Activated naive CD4-positive, alpha-beta T cell treated with anti-CD3 and anti-CD28 coated beads, Interleukin-2, amount 50 U/mL, for 24 hours (primary cell): Measurements from ENCODE around the gene RGS14.

Experiments
- H3K27ac Mint-ChIP-seq: one replicate; pipeline ENCODE4 v1.8.0; 2021; ENCODE audit warnings: mild to moderate bottlenecking, mixed read lengths
- H3K27me3 Mint-ChIP-seq: one replicate; pipeline ENCODE4 v1.8.0; 2021; ENCODE audit warnings: mixed read lengths
- H3K36me3 Mint-ChIP-seq: one replicate; pipeline ENCODE4 v1.8.0; 2021; ENCODE audit warnings: mixed read lengths
- H3K4me1 Mint-ChIP-seq: one replicate; pipeline ENCODE4 v1.8.0; 2021; ENCODE audit warnings: mixed read lengths
- H3K4me3 Mint-ChIP-seq: one replicate; pipeline ENCODE4 v1.8.0; 2021; ENCODE audit warnings: mild to moderate bottlenecking, mixed read lengths
- H3K9me3 Mint-ChIP-seq: one replicate; pipeline ENCODE4 v1.8.0; 2021; ENCODE audit warnings: mixed read lengths

The RGS14 gene

DNA sequence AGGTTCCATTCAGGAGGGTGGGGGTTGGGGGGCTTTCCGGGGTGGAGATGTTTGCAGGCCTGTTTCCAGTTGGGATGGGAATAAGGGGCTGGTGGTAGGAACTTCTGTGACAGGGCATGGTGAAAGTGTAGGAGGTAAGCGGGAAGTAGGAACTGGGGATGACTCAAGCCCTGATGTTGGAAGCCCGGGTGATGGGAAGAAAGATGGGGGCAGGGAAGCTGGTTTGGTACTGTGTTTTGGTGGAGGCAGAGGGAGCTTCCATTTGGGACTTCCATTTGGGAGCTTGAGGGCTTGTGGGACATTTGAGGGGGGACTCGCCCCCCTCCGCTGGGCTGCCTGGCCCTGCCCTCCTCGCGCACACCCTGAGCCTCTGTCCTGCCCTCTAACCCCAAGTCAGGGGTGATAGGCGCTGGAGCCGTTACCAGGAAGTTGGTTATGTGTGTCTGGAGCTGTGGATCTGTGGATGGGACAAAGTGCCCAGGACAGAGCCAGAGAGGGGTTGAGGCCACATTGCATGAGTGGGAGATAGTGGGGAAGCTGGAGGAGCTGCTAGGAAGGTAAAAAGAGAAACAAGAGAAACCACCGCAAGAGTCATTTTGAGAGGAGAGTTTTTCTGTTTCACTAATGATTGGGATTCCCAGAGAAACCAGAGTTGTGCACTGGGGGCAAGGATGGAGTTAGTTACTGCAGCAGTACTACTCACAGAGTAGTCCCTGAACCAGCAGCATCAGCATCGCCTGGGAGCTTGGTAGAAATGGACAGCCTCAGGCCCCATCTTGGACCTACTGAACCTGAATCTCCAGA is 6.6 kb downstream of the RGS14 start:
- peak overlapping the region; percentile 81 for H3K27ac Mint-ChIP-seq
- no peak overlapping the region for H3K4me3 Mint-ChIP-seq
- no peaks in the 10 kb centered on the region for H3K27me3 Mint-ChIP-seq
- peaks cover 77% of the 10 kb centered on the region for H3K4me1 Mint-ChIP-seq
- no peaks in the 10 kb centered on the region for H3K9me3 Mint-ChIP-seq
- peaks cover 7% of the 10 kb centered on the region for H3K36me3 Mint-ChIP-seq

DNA sequence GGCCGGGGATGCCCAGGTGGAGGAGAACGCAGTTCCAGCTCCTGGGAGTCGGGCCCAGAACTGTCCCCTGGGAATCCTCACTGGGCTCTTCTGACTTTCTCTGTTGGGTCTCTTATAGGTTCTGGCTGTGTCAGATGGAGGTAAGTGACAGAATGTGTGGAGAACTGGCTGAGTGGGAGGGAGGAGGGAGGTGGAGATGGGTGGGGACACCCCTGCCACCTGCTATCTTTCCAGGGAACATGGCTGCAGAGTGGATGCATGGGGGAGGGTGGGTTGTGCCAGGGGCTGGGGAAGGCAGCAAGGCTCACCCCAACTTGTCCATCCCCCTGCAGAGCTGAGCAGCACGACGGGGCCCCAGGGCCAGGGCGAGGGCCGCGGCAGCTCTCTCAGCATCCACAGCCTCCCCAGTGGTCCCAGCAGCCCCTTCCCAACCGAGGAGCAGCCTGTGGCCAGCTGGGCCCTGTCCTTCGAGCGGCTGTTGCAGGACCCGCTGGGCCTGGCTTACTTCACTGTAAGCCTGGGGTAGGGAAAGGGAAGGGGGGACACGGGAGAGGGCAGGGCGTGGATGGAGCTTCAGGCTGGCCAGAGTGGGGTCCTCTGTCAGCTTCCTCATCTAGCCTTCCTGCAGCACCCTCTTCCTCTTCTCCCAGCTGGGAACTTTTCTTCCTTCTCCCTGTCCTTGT is 8.3 kb downstream of the RGS14 start:
- H3K27ac Mint-ChIP-seq, result peak overlapping the region; percentile 35
- H3K4me1 Mint-ChIP-seq, result peaks cover 70% of the 10 kb centered on the region
- no peaks in the 10 kb centered on the region for H3K9me3 Mint-ChIP-seq
- no peak overlapping the region for H3K4me3 Mint-ChIP-seq
- H3K27me3 Mint-ChIP-seq, result no peaks in the 10 kb centered on the region
- H3K36me3 Mint-ChIP-seq, result peaks cover 9% of the 10 kb centered on the region

DNA sequence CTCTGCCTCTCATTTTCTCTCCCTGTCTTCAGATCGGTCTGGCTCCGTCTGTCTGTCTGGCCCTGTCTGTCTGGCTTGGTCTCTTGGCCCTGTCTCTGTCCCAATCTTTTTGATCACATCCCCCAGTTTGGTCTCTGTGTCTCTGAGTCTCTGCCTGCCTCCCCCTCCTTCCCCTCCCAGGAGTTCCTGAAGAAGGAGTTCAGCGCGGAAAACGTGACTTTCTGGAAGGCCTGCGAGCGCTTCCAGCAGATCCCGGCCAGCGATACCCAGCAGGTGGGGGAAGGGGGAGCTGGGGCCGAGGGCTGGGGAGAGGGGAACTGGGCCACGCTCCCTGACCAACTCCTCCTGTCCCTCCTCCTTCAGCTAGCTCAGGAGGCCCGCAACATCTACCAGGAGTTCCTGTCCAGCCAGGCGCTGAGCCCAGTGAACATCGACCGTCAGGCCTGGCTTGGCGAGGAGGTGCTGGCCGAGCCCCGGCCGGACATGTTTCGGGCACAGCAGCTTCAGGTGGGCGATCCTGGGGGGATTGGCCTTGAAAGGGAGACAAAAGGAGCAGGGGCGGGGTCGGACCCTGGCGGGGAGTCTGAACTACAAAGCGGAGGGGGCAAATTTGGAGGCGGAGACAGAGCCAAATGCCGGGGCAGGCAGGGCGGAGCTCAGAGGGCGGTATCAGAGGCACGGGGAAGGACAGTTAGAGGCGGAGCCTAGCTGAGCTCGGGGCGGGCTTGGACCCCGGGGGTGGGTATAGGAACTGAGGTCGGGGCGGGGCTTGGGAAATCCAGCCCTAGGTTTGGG is 9.0 kb downstream of the RGS14 start:
- Mint-ChIP-seq H3K4me3 (no peak overlapping the region), H3K27me3 (no peaks in the 10 kb centered on the region), H3K27ac (peak overlapping the region; percentile 35), H3K4me1 (peaks cover 69% of the 10 kb centered on the region), H3K36me3 (peaks cover 9% of the 10 kb centered on the region), H3K9me3 (no peaks in the 10 kb centered on the region)

DNA sequence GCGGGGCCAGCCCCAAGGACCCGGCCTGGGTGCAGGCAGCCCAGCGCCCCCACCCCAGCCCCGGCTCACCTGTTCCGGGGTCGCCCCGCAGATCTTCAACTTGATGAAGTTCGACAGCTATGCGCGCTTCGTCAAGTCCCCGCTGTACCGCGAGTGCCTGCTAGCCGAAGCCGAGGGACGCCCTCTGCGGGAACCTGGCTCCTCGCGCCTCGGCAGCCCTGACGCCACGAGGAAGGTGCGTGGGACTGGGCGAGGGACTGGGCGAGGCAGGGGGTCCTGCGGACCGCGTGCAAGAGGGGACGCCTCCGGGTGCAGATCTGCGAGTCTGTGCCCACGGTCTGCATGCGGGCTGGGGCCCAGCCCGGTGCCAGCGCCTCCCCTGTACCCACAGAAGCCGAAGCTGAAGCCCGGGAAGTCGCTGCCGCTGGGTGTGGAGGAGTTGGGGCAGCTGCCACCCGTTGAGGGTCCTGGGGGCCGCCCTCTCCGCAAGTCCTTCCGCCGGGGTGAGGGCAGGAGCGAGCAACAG is 9.7 kb downstream of the RGS14 start:
- Mint-ChIP-seq H3K27me3 (no peaks in the 10 kb centered on the region), H3K9me3 (no peaks in the 10 kb centered on the region), H3K36me3 (peaks cover 9% of the 10 kb centered on the region), H3K27ac (peak overlapping the region; percentile 51), H3K4me3 (no peak overlapping the region), H3K4me1 (peaks cover 69% of the 10 kb centered on the region)

DNA sequence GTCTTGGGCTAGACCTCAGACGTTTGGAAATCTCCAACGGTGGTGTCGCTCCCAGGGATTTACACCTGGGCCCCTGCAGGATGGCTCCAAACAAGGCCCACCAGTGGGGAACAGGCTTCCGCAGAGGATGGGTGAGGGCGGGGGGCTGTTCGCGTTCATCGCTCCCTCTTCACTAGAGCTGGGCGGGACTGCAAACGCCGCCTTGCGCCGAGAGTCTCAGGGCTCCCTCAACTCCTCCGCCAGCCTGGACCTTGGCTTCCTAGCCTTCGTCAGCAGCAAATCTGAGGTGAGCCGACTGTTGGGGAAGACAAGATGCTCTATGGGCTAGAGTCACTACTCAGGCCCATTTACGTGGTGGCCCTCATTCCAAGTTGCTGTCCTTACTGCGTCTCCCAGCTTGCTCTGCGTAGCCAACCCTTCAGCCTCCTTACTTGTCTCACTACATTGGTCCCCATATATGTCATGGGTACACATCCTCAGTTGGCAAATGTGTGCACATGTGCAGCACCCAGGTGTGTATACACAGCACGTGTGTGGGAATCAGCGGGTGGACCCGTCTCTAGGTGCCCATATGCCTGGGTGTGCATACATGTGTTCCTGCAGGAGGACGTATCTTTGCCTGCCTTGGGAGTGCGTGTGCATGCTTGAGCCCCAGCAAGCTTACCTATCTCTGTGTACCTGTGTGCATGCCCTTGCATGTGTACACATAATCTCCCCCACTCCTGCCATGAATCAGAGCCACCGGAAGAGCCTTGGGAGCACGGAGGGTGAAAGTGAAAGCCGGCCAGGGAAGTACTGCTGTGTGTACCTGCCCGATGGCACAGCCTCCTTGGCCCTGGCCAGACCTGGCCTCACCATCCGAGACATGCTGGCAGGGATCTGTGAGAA is 10.5 kb downstream of the RGS14 start:
- Mint-ChIP-seq H3K36me3 (peaks cover 9% of the 10 kb centered on the region), H3K27ac (no peak overlapping the region), H3K4me1 (peaks cover 70% of the 10 kb centered on the region), H3K4me3 (no peak overlapping the region), H3K27me3 (no peaks in the 10 kb centered on the region), H3K9me3 (no peaks in the 10 kb centered on the region)

DNA sequence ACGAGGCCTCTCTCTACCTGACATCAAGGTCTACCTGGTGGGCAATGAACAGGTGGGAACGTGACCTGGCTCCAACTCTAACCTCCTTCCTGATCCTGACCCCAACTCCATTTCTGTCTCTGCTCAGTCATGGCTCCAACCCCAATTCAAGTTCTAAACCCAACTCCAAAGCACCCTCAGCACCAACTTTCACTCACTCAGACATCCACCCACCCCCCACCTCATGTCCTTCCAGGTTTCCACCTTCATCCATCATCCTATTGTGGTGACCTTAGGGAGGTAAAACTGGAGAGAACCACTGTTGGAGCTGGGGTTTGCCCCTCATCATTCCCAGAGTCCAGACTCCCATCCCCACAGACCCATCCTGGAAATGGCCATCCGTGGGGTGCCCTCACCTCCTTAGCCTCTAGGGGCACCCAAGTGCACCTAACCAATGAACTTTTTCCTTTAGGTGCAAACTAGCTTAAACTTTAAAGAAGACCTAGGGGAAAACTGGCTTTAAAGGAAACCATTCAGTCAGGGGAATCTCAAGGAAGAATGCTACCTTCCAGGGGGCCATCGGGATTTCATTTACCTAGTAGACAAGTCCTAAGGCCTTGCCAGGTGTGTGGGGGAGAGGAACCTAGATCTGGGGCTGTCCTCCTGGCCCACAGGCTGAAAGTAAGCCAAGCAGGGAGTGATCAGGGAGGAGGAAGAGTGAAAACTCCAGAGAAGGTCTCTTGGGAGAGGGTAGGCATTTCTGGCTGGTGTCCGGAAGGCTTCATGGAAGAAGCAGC is 11.3 kb downstream of the RGS14 start:
- Mint-ChIP-seq H3K4me1 (peaks cover 71% of the 10 kb centered on the region), H3K27me3 (no peaks in the 10 kb centered on the region), H3K4me3 (no peak overlapping the region), H3K9me3 (no peaks in the 10 kb centered on the region), H3K27ac (peak overlapping the region; percentile 63), H3K36me3 (peaks cover 9% of the 10 kb centered on the region)

DNA sequence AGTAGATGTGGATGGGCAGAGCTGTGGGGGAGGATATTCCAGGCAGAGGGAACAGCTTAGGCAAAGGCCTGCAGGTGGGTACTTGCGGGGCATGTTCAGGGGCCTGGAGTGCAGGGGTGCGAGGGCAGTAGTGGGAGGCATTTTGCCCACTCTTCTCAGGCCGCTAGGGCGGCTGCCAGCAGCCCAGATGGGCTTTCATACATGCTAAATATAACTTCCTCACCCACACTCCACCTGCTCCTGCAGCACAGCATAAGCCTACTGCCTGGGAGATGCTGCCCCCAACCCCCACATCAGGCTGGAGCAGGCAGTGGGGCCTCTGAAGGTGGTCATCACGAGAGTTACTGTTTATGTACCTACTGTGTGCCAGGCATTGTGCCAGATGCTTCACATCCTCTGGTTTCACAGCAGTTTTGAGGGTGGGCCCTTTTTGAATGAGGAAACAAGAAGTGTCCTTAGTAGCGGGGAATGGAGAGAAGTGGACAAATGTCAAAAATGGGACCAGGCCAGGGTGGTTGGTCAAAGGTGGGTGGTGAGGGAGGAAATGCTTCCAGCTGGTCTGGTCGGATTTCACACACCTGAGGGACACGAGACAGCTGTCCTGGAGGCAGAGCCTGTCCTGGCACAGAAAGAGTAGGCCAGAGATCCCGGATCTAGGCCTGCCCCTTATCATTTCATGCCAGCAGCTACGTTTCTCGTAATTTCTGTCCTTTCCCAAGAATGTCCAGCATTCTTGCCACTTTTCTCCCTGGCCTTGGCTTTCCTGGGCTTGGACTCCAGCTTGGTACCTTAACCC is 12.1 kb downstream of the RGS14 start:
- H3K4me3 Mint-ChIP-seq, result no peak overlapping the region
- peak overlapping the region; percentile 63 for H3K27ac Mint-ChIP-seq
- peaks cover 9% of the 10 kb centered on the region for H3K36me3 Mint-ChIP-seq
- H3K4me1 Mint-ChIP-seq, result peaks cover 71% of the 10 kb centered on the region
- H3K9me3 Mint-ChIP-seq, result no peaks in the 10 kb centered on the region
- H3K27me3 Mint-ChIP-seq, result no peaks in the 10 kb centered on the region

DNA sequence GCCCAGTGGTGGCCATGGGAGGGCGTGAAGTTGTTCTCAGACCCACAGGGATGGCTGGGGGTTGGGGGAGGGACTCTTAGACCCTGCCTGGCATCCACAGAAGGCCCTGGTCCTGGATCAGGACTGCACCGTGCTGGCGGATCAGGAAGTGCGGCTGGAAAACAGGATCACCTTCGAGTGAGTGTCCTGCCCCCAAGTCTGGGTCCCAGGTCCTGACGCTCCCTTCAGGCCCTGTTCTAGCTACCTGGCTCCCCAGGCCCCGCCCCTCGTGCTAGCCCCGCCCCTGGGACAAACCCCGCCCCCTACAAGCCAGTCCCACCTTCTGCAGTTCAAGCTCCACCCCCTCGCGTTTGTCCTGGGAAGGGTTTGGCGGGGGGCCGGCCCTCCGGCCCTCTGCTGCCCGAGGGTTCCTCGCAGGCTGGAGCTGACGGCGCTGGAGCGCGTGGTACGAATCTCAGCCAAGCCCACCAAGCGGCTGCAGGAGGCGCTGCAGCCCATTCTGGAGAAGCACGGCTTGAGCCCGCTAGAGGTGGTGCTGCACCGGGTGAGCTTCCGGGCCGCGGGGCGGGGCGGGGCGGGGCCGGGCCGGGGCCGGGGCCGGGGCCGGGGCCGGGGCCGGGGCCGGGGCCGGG is 12.9 kb downstream of the RGS14 start:
- peaks cover 72% of the 10 kb centered on the region for H3K4me1 Mint-ChIP-seq
- peaks cover 9% of the 10 kb centered on the region for H3K36me3 Mint-ChIP-seq

DNA sequence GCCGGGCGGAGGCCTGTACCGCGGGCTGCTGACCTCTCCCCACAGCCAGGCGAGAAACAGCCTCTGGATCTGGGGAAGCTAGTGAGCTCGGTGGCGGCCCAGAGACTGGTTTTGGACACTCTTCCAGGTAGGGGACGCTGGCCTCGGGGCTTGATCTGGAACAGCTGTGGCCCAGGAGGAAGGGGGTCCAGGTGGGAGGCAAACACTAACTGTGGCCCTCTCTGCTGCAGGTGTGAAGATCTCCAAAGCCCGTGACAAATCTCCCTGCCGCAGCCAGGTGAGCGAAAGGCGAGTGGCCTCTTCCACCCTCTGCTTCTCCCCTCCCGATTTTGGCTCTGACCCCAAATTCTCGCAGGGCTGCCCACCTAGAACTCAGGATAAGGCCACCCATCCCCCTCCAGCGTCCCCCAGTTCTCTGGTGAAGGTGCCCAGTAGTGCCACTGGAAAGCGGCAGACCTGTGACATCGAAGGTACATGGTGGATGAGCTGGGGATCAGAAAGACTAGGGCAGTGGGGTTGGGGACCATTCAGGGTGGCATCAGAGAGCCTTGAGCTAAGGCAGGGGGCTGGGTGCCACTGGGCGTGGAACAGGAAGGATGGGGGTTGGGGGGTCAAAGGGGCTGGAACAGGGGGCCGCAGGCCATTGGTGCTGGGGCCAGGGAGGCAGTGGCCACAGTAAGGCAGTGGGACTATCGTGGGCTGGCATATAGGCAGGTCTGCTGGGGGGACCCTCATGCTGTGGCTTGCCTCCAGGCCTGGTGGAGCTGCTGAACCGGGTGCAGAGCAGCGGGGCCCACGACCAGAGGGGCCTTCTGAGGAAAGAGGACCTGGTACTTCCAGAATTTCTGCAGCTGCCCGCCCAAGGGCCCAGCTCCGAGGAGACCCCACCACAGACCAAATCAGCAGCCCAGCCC is 13.7 kb downstream of the RGS14 start:
- no peaks in the 10 kb centered on the region for H3K9me3 Mint-ChIP-seq
- H3K4me3 Mint-ChIP-seq, result peak overlapping the region; percentile 39
- H3K27me3 Mint-ChIP-seq, result no peaks in the 10 kb centered on the region
- peaks cover 9% of the 10 kb centered on the region for H3K36me3 Mint-ChIP-seq
- peak overlapping the region; percentile 68 for H3K27ac Mint-ChIP-seq
- H3K4me1 Mint-ChIP-seq, result peaks cover 70% of the 10 kb centered on the region

More for the DNA sequence above, 12.9 kb downstream of the RGS14 start:
- H3K9me3 Mint-ChIP-seq, result no peaks in the 10 kb centered on the region
- no peaks in the 10 kb centered on the region for H3K27me3 Mint-ChIP-seq
- no peak overlapping the region for H3K27ac Mint-ChIP-seq
- no peak overlapping the region for H3K4me3 Mint-ChIP-seq

DNA sequence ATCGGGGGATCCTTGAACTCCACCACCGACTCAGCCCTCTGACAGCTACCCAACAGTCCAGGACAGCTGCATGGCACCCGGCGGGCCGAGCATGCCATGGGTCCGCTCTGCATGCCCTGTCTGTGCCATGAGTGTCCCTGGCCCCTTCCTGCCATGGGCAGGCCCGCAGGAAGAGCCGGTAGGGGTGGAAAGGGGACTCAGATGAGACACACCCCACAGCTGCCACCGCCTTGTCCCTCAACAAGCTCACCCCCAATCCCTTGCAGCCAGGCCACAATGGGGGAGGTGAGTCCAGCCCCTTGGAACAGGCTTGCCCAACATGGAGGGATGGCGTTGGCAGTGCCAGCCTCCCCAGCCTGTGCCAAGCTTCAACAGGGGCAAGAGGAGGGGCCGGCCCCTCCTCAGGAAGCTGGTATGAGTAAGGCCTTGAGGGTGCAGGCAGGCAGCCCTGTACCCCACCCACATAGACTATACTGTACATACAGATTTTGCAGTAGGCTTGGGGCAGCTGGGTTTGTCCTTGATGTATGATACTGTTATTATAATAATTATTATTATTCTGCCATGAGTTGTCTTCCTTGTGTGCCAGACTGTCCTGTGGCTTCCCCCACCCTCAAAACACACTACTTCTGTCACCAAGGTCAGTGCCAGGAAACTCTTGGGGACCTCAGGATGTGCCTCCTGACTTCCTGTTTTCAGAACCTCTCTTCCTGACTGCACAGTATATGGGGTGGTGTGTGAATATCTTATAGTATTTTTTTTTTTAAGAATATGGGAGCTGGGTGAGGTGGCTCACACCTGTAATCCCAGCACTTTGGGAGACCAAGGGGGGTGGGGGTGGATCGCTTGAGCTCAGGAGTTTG is 14.5 kb downstream of the RGS14 start:
- Mint-ChIP-seq H3K9me3 (no peaks in the 10 kb centered on the region), H3K27ac (peak overlapping the region; percentile 80), H3K4me3 (peak overlapping the region; percentile 73), H3K36me3 (peaks cover 7% of the 10 kb centered on the region), H3K4me1 (peaks cover 68% of the 10 kb centered on the region), H3K27me3 (no peaks in the 10 kb centered on the region)

DNA sequence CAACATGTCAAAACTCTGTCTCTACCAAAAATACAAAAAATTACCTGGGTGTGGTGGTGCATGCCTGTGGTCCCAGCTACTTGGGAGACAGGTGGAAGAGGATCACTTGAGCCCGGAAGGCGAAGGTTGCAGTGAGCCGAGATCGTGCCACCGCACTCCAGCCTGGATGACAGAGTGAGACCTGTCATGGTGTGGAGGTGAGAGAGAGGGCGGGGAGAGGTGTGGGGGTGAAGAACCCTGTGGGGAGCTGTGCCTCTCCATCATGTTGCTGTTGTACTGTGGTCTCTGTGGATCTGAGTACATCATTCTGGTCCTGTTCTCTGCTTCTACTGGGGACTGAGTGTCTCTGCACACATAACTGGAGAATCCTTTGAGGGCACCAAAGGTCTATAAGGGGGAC is 15.2 kb downstream of the RGS14 start:
- Mint-ChIP-seq H3K36me3 (peaks cover 7% of the 10 kb centered on the region), H3K27me3 (no peaks in the 10 kb centered on the region), H3K4me1 (peaks cover 68% of the 10 kb centered on the region), H3K27ac (peak overlapping the region; percentile 80), H3K4me3 (peak overlapping the region; percentile 73), H3K9me3 (no peaks in the 10 kb centered on the region)

DNA sequence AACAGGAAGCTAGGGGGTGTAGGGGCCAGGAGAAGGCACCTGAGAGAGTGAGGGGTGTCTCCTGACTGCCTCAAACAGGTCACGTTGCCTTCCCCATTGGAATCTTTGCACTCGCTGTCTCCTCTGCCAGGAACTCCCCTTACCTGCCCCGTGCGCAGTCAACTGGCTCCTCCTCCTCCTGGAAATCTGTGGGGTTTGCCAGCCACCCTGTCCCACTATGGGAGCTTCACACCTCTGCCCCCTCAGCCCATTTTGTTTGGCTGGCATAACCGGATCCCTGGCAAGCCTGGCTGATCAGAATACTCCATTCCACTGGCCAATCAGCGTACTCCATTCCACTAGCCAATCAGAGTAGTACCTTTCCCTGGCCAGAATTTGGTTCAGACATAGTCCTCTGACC is 16.1 kb downstream of the RGS14 start:
- Mint-ChIP-seq H3K4me3 (peak overlapping the region; percentile 23), H3K27ac (peak overlapping the region; percentile 65), H3K36me3 (peaks cover 7% of the 10 kb centered on the region)

More for the DNA sequence above, 16.1 kb downstream of the RGS14 start:
- Mint-ChIP-seq H3K27me3 (no peaks in the 10 kb centered on the region), H3K9me3 (no peaks in the 10 kb centered on the region), H3K4me1 (peaks cover 61% of the 10 kb centered on the region)
